Breast epithelium (tissue), 3 donors: ENCODE results near the gene IL24.

Experiments used
- CTCF ChIP-seq, 3 donors: fragments of 450-650 bp; IDR thresholded peaks; one replicate each; pipeline ENCODE4 v1.5.1; 2016 to 2017; ENCODE audit warnings: antibody characterized with exemption in 3 of 3, mild to moderate bottlenecking in 3 of 3, moderate library complexity in 3 of 3
- POLR2A ChIP-seq: fragments of 450-650 bp; IDR thresholded peaks from one replicate; pipeline ENCODE4 v1.6.1; 2016; ENCODE audit warnings: antibody characterized with exemption, mild to moderate bottlenecking, moderate library complexity

GRCh38 chr1:206949641-206950040 is 52.4 kb downstream of the IL24 start:
- no peak for TF ChIP-seq CTCF (IDR thresholded peaks at IDR 0.05)
- no peak for TF ChIP-seq POLR2A
